HepG2 (cell line): ENCODE results near the gene RANBP3L. TPM values are rescaled to one million over a fixed set of nuclear protein-coding genes. Genes with fewer than 3 reads are reported as not detected.

ENCODE experiments used
- CCDC6 ChIP-seq: sonication (generic); formaldehyde crosslinking; IDR thresholded peaks from 2 replicates; pipeline ENCODE4 v1.8.1; 2022; ENCODE audit warnings: mild to moderate bottlenecking, missing genetic modification reagents, moderate library complexity
- HIC2 ChIP-seq: sonication (generic); formaldehyde crosslinking; IDR thresholded peaks from 2 replicates; pipeline ENCODE4 v1.9.0; 2022; ENCODE audit warnings: low read depth, missing genetic modification reagents
- PTBP1 ChIP-seq: fragments of 200-400 bp; formaldehyde crosslinking; IDR thresholded peaks from 2 replicates; pipeline ENCODE4 v1.6.1; 2018; ENCODE audit warnings: low read length, low read depth; ENCODE audit not compliant: poor library complexity, severe bottlenecking
- RXRA ChIP-seq: sonication (generic); formaldehyde crosslinking; IDR thresholded peaks from 2 replicates; pipeline ENCODE4 v1.5.1; 2020; ENCODE audit warnings: missing genetic modification reagents
- SAFB2 ChIP-seq: sonication (generic); formaldehyde crosslinking; IDR thresholded peaks from 2 replicates; pipeline ENCODE4 v1.5.1; 2020; ENCODE audit warnings: missing genetic modification reagents, low read depth, mild to moderate bottlenecking, borderline replicate concordance
- YEATS2 ChIP-seq: sonication (generic); formaldehyde crosslinking; IDR thresholded peaks from 2 replicates; pipeline ENCODE4 v1.4.0; 2020; ENCODE audit warnings: missing genetic modification reagents, borderline replicate concordance
- ZBTB14 ChIP-seq: sonication (generic); formaldehyde crosslinking; IDR thresholded peaks from 2 replicates; pipeline ENCODE4 v1.4.0; 2020; ENCODE audit warnings: missing genetic modification reagents
- ZNF83 ChIP-seq: sonication (generic); formaldehyde crosslinking; IDR thresholded peaks from 2 replicates; pipeline ENCODE4 v1.4.0; 2020; ENCODE audit warnings: missing genetic modification reagents, mild to moderate bottlenecking, borderline replicate concordance
- ZZZ3 ChIP-seq: sonication (generic); formaldehyde crosslinking; IDR thresholded peaks from 2 replicates; pipeline ENCODE4 v1.4.0; 2020; ENCODE audit warnings: missing genetic modification reagents, mild to moderate bottlenecking, borderline replicate concordance
- polyA plus RNA-seq, 8 experiments: library from polyadenylated mRNA; depleted of rRNA in 3 of 8; stranded (reverse) in 7 of 8; unstranded in 1 of 8; fragments of >200 nt; fragmentation: Illumina TruSeq in 4 of 8; extraction: Trizol in 4 of 8; gene quantifications; 2 replicates each; pipeline versions ENCODE4 v1.2.1 to v1.2.3, GENCODE V29; 2011 to 2016; ENCODE audit warnings: low read depth in 4 of 8, missing spikeins in 1 of 8, mixed read lengths in 1 of 8; ENCODE audit not compliant: insufficient read depth in 1 of 8
- total RNA-seq, 5 experiments: library from RNA; depleted of rRNA; stranded (reverse); fragments of >200 nt; fragmentation: Illumina TruSeq; extraction: Trizol; gene quantifications; 2 replicates each; pipeline ENCODE4 v1.2.3, GENCODE V29; 2016; ENCODE audit warnings: low read depth in 1 of 5
- TF ChIP-seq, protein P1 (sequence below): sonication (generic); formaldehyde crosslinking; IDR thresholded peaks from 2 replicates; pipeline ENCODE4 v1.9.0; 2021; ENCODE audit warnings: missing genetic modification reagents, borderline replicate concordance
- TF ChIP-seq, protein P2 (sequence below): sonication (generic); formaldehyde crosslinking; IDR thresholded peaks from 2 replicates; pipeline ENCODE4 v1.8.1; 2023; ENCODE audit warnings: mild to moderate bottlenecking, missing genetic modification reagents
- TF ChIP-seq, protein P3 (sequence below): sonication (generic); formaldehyde crosslinking; IDR thresholded peaks from 2 replicates; pipeline ENCODE4 v1.5.1; 2020; ENCODE audit warnings: missing genetic modification reagents, mild to moderate bottlenecking, borderline replicate concordance
- TF ChIP-seq, protein P4 (sequence below): sonication (generic); formaldehyde crosslinking; IDR thresholded peaks from 2 replicates; pipeline ENCODE4 v1.4.0; 2020; ENCODE audit warnings: missing genetic modification reagents, mild to moderate bottlenecking, borderline replicate concordance

Gene RANBP3L
- total and polyA plus RNA-seq, 2 of the 13 experiments (the other 11 are each of a cell fraction or from before 2014, with no cell fraction given) = 0.09 TPM; not detected in 1

DNA sequence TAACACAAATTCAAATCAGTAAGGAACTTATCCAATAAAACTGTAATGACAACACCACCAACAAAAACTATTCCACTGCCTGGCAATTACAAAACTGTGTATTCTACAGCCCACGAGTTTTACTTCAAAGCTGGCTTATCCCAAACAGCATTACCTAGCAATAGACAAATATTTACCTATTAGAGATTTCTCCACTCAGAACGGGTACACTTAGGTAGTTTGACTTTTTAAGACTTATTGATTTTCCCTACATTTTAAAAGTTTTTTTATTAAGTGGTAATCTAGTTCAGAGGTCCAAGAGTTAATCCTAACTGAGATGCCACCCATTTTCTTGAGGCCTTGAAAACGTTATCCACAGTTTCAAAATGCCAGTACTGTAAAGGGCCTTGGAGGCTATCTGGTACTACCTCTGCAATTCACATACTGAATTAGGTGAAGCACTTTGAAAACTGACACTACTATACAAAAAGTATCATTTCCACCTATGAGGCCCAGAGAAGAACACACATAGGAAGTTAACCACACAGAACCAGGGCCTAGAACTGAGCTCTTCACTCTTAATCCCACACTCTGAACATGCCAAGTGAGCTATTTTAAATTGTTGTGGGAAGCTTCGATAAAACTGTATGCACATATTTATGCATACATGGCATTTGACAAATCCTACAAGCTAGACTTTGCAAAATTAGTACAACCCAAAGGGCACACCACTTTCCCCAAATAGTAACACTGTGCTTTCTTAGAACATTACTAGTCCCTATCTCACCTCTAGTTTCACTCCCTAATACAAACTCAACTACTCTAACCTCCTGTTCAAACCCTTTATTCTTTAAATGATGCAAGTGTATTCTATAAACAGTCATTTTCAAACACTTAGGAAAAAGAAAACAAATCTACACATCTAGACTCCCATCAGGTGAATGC, 62.1 kb downstream of the RANBP3L start (continued):
- TF ChIP-seq, protein P1, sequence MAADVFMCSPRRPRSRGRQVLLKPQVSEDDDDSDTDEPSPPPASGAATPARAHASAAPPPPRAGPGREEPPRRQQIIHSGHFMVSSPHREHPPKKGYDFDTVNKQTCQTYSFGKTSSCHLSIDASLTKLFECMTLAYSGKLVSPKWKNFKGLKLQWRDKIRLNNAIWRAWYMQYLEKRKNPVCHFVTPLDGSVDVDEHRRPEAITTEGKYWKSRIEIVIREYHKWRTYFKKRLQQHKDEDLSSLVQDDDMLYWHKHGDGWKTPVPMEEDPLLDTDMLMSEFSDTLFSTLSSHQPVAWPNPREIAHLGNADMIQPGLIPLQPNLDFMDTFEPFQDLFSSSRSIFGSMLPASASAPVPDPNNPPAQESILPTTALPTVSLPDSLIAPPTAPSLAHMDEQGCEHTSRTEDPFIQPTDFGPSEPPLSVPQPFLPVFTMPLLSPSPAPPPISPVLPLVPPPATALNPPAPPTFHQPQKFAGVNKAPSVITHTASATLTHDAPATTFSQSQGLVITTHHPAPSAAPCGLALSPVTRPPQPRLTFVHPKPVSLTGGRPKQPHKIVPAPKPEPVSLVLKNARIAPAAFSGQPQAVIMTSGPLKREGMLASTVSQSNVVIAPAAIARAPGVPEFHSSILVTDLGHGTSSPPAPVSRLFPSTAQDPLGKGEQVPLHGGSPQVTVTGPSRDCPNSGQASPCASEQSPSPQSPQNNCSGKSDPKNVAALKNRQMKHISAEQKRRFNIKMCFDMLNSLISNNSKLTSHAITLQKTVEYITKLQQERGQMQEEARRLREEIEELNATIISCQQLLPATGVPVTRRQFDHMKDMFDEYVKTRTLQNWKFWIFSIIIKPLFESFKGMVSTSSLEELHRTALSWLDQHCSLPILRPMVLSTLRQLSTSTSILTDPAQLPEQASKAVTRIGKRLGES (CRISPR knock-in tag) = no peak
- TF ChIP-seq ZZZ3 (CRISPR knock-in tag) (no peak), SAFB2 (no peak), PTBP1 (no peak), YEATS2 (CRISPR knock-in tag) (no peak), ZBTB14 (CRISPR knock-in tag) (no peak), CCDC6 (no peak), HIC2 (CRISPR knock-in tag) (no peak), RXRA (CRISPR knock-in tag) (no peak), ZNF83 (CRISPR knock-in tag) (no peak)
- TF ChIP-seq, protein P2, sequence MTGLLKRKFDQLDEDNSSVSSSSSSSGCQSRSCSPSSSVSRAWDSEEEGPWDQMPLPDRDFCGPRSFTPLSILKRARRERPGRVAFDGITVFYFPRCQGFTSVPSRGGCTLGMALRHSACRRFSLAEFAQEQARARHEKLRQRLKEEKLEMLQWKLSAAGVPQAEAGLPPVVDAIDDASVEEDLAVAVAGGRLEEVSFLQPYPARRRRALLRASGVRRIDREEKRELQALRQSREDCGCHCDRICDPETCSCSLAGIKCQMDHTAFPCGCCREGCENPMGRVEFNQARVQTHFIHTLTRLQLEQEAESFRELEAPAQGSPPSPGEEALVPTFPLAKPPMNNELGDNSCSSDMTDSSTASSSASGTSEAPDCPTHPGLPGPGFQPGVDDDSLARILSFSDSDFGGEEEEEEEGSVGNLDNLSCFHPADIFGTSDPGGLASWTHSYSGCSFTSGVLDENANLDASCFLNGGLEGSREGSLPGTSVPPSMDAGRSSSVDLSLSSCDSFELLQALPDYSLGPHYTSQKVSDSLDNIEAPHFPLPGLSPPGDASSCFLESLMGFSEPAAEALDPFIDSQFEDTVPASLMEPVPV (CRISPR knock-in tag) = no peak
- TF ChIP-seq, protein P3, sequence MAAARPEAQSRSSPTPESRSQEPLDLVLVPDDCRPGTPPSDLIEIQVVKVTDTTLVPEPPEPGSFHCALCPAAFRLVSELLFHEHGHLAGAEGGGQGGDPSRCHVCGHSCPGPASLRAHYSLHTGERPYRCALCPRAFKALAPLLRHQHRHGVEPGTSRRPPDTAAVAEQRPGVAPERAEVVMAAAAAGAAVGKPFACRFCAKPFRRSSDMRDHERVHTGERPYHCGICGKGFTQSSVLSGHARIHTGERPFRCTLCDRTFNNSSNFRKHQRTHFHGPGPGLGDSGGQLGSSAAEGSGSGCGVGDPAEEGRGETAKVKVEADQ (CRISPR knock-in tag) = no peak
- TF ChIP-seq, protein P4, sequence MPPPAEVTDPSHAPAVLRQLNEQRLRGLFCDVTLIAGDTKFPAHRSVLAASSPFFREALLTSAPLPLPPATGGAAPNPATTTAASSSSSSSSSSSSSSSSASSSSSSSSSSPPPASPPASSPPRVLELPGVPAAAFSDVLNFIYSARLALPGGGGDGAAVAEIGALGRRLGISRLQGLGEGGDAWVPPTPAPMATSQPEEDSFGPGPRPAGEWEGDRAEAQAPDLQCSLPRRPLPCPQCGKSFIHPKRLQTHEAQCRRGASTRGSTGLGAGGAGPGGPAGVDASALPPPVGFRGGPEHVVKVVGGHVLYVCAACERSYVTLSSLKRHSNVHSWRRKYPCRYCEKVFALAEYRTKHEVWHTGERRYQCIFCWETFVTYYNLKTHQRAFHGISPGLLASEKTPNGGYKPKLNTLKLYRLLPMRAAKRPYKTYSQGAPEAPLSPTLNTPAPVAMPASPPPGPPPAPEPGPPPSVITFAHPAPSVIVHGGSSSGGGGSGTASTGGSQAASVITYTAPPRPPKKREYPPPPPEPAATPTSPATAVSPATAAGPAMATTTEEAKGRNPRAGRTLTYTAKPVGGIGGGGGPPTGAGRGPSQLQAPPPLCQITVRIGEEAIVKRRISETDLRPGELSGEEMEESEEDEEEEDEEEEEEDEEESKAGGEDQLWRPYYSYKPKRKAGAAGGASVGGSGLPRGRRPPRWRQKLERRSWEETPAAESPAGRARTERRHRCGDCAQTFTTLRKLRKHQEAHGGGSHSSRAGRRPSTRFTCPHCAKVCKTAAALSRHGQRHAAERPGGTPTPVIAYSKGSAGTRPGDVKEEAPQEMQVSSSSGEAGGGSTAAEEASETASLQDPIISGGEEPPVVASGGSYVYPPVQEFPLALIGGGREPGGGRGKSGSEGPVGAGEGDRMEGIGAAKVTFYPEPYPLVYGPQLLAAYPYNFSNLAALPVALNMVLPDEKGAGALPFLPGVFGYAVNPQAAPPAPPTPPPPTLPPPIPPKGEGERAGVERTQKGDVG = no peak
